NCI-H2227 (cell line): ENCODE measurements around the gene THSD4.
A peak's percentile ranks its signal among the peaks of the same experiment; 100 is the strongest.

Experiments
- DNase-seq: peaks from one replicate; lab custom pipeline; 2025; ENCODE audit not compliant: unreplicated experiment; lab: John Stamatoyannopoulos, UW

THSD4 gene

DNA sequence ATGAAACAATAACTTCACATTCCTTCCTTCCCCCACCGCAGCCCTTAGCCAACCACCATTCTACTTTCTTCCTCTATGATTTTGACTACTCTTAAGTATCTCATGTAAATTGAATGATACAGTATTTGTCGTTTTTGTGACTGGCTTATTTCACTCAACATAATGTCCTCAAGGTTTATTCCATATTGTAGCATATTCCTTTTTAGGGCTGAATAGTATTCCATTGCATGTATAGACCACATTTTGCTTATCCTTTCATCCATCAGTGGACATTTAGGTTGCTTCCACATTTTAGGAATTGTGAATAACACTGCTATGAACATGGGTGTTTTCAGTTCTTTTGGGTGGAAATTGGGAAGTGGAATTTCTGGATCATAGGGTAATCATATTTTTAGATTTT, 106.1 kb downstream of the THSD4 start:
- DNase-seq: no peak

DNA sequence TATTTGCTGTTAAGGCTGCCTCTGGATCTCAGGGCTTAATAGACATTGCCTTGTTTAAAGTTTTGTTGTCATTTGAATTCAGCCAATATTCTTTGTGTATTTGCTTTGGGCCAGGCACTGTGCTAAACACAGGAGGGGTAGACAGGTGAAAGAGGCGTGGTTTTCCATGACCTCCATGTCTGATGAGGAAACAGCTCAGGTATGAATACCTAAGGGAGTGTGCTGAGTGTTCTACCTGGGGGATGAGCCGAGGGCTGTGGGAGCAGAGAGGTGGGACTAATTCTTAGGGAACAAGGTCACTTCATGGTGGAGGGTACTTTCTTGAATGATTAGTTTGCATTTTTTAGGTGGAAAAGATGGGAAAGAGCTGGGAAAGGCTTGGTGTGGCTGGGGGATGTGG, 108.2 kb downstream of the THSD4 start:
- DNase-seq: no peak

DNA sequence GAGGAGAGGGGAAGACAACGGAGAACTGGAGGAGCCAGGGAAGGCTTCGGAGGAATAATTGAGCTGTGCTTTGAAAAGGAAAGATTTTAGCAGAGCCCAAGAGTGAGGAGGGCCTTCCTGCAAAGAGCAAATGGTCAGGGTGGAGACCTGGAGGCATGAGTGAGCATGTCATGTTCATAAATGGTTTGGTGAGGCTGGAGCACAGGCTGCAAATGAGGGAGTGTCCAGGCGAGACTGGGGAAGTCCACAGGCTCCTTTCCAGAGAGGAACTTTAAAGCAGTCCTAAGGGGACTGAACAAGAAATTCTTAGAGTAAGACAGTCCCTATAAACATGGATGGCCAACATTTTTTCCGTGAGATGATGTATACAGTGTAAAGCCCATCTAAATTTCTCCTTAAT, 108.8 kb downstream of the THSD4 start:
- no peak for DNase-seq

DNA sequence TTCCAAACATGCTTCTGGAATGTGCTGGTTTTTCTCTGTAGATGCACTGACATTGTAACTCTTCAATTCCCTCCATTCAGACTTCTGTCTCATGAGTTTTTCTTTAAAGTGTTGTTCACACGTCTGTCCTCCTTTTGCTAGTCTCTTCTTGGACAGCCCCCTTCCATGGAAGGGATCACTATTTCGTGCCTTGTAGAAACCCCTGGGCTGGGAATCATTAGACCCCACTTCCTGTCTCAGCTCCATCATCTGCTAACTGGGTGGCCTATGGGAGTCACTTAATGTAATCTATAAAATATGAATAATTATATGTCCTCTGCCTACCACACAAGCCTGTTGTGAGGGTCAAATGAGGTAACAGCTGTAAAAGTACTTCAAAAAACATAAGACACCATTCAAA, 110.6 kb downstream of the THSD4 start:
- DNase-seq: no peak

DNA sequence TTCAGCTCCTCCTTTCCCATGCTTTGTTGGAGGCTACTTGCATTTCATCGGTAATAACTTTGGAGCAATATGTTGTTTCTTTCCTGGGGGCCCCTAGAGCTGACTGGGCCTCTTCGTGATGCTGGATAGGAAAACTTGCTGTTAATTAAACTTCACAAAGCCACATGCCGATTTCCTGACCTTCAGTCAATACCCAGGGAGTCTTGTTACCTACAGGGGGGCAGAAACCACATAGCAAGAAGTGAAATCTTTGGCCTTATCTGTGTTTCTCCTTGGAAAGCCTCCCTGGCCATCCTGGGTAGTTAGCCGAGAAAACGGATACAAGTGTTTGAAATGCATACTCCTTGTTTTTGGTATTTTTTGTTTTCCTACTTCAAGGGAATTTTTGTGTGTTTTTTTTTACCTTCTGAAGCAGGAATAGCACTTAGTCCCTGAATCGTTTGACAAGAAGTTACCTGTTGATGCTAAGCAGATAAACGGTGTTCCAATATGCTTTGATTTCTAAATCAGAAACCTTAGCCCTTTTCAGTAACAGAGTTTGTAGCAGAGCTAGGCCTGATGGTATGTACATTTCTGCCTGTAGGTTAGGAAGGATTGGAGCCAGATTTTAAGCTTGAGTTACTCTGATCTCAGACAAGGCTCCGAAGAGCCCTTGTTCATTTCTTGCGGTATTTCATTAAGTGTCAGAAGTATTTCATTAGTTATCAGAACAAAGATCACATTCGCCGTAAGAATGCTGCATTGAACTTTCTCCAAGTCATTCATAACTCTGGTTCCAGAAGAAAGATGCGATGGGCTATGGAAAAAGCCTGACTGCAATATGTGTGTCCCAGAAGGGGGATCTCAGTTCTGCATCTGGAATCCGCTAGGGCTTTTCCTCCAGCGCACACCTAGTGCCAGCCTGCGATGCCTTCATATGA, 111.5 kb downstream of the THSD4 start:
- DNase-seq: no peak

DNA sequence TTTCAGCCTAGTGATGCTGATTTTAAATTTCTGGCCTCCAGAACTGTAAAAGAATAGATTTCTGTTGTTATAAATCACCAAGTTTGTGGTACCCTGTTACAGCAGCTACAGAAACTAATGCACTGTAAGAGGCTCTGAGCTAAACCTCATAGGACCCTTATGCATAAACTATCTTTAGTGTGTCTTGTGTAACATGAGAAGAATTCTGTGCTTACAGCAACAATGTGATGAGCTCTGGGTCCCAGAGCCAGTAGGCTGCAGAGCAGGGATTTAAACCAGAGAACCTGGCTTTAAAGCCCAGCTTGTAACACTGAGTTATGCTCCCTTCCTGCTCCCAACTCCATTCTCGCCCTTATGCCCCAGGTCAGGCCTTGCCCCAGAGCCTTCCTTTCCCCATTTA, 113.1 kb downstream of the THSD4 start:
- no peak for DNase-seq

DNA sequence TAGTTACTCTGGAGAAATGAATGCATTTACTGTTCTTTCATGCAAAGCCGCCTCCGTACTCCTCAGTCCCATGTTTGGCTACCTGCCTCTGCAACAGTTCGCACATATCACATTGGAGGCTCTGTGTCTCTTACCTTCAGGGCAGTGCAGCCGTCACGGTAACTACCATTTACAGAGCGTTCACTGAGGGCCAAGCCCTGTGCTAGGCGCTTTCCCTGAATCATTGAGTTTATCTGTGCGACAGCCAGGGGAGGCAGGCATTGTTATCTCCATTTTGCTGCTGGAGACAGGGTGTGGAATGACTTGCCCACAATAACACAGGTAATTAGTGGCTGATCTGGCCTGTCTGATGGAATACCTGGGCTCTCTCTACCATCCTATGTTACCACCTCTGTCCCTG, 115.0 kb downstream of the THSD4 start:
- DNase-seq: no peak

DNA sequence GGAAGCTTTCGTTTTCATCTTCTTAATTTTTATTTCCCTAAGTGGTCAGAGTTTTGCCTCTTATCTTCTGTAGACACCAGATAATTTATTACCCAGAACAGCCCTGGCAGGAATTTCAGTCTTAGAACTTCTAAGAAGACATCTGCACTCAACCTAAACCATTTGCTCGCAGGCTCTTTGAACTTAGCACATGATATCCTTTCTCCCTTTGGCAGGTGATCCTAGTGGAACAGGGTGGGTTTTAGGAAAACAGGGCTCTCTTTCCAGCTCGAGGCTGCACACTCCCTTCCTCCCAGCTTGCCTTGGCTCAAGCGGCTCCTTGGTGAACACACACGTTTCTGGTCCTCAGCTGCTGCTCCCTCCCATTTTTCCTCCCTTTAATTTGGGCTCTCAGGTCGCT, 116.5 kb downstream of the THSD4 start:
- DNase-seq: no peak

DNA sequence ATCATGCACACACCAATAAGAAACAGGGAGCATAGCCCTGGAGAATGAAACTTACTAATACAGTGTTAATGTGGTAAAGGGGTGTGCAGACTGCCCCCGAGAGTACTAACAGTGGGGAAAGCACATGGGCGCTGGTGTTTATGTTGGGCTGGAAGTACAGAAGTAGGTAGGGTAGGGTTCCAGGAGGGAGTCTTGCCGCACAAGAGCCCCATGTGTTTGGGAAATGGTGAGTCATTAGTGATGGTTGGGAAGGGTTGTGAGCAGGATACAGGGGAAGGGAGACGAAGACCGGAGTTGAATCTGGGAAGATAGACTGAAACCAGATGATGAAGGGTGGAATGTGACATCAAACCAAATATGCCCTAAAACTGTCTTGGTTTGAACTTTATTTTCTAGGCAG, 117.1 kb downstream of the THSD4 start:
- no peak for DNase-seq

DNA sequence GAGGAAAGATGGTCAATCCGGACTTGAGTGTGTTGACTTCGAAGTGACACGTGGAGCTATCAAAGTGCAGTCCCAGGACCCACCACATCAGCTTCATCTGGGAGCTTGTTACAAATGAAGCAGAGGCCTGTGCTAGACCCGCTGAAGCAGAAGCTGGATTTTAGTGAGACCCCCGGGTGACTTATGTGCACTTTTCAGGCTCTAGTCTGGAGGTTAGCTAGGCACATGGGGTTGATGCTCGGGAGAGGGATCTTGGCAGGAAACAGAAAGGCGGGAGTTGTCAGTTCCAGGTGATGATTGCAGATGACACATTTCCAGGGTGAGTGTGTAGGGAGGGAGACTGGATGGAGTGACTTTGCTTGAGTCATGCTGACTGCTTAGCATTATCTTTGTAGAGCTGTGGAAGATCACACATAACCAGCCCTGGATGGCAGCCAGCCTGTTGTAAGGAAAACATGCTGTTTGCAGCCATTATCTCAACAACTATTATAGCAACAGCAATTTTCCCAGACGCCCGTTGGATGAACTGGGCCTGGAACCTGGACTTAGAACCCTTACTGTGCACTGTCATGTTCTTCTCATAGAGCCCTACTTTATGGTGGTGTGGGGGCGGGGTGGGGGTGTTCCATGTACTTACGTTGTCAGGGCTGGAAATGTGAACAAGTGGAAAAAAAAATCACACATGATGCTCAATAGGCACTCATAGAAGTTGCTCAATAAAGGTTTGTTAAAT, 122.4 kb downstream of the THSD4 start:
- DNase-seq: peak; percentile 51

DNA sequence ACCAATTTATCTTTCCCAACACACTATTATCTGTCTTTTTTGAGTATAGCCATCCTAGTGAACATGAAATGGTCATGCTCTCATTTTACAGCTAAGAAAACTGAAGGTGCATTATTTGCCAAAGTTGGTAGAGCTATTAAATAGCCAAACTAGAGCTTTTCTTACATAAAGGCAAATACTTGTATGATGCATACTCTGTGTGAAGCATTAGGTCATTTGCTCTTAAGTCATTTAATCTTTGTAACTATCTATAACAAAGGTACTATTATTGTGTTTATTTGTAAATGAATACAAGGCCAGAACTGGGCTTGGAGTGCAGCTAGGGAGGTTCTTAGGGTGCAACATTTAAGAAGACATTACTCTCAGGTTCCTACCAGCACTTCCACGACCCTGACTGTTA, 123.7 kb downstream of the THSD4 start:
- no peak for DNase-seq

DNA sequence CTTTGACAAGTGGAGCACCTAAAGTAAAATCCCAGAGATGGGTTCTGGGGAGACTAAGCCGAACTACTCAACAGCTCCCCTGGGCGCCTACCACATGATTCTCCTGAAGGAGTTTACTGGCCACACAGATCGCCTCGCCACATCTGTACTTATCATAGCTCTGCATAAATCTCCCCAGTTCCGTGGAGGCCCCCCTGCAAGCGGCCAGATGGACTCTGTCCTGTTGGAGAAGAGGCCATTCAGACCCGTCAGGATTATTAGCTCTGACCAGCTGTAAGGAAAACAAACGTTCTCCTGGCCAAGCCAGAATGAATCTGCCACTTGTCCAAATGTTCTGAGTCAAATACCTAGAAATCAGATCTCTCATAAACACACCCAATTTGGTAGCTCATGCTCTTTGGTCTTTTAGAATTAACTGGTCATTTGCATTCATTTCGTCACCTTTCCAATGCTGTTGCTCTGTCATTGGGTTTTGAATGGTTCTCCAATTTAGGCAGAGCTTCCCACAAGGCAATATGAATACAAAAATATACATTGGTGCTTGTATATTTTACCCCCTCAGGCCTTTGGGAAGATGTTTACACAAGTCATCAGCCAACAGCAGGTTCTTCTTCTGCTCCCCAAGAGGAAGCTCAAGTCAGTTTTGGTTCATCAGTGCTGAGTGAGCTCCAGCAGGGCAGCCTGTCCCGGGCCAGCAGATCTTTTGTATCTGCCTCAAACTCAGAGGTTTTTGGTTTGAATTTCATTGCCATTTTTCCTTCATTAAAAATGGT, 124.5 kb downstream of the THSD4 start:
- DNase-seq: no peak

DNA sequence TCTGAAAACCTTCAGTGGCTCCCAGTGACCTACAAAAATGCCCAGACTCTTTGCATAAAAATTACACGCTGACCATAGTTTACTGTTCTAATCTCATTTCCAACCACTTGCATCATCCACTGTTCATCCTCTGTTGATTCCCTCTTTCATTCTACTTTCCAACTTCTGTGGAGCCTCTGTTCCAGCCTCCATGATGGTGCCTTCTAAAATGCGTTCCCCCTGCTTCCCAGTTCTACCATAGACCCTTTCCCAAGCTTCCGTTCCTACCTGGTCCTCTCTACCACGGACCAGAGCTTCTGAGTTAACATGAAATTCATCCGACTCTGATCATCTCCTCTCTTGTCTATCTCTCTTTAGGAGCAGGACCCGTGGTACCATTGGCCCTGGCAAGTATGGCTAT, 127.0 kb downstream of the THSD4 start:
- DNase-seq: no peak

DNA sequence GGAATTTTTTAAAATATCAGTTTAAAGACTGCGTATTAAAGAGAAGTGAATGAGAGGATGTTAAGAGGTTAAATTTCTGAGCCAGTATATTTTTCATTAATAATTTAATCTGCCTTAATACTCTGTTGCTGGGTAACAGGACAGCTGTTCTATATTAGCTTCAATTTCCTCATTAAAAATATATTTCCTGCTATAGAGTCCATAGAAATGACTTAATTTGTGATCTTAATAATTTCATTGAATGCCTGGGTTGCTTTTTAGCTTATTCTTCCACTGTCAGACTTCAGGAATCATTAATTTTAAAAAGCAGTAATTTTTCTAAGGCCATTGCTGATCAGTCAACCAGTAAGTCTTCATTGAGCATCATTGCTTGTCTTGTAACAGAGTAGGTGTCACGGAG, 129.0 kb downstream of the THSD4 start:
- no peak for DNase-seq

DNA sequence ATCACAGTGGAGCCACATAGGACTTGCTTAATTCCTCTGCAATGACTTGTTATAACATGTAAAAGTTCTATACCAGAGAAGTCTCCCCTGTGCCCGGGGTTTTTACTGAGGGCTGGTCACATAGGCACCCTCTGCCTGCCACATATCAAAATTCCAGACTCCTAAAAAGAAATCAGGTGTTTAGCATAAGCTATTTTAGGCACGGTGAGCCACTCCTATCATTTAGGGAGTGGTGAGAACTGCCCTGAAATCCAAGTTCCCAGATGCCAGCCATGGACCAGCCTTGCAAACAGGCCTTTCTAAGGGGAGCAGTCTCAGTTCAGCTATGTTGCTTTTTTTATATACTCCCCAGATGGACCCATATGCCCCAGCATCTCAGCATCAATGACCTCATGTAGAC, 130.3 kb downstream of the THSD4 start:
- no peak for DNase-seq

DNA sequence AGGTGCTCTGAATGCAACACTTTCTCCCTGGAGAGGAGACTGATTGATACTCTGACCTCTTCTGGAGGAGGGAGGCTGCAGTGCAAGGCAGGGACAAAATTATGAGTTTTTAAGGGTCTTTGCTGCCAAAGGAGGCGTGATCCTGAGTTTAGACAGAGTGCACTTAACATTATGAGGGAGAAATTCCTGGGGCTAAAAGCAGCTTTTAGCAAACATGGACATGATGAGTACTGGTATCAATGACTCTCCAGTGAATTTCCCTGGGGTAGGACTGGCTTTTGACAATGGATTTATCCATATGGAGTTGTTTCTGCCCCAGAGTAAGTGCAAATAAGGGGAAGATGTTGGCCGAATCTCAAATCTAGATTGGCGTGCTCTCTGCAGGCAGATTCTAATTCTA, 133.1 kb downstream of the THSD4 start:
- DNase-seq: peak; percentile 35

DNA sequence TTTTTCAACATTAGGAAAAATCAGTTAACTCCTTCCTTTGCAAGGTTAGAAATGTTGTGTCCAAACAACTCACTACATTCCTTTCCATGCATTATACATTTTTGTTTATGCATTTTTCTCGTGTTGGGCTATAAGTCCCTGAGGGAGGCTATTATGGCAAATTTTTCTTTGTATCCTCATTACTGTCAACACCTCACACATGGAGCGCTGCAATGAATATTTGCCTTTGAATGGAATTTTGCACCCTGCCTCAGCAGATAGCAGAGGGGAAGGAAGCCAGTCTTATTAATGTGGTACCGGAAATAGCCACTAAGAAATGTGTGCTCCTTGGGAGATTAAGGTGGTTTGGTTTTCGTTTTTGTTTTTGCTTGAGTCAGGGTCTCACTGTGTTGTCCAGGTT, 134.7 kb downstream of the THSD4 start:
- DNase-seq: no peak

DNA sequence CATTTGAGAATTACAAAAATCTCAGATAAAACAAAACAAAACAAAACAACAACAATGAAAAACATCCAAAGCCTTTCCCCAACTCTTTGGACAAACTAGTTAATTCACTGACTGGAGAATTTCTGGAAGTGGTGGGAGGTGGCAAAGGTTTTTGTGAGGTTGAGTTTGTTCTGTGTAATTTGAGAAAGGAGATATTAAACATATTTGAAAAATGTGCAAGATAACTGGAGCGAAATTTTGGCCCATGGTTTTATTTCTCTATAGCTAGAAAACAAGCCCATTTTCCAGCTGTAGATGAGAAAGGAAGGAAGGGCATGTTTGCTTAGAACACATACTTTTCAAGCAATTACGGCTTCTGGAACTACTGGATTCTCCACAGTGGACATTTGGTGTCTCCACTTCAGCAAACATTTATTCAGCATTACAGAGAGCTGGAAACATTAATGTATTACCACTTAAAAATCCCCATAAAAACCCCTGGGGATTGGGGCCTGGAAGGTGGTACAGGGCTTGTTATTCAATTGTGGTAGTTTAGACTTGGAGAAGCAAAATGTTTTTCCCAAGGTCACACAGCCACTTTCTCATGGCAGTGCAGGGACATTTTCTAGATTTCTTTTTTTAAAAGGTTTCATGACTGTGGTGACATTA, 135.8 kb downstream of the THSD4 start:
- DNase-seq: no peak

DNA sequence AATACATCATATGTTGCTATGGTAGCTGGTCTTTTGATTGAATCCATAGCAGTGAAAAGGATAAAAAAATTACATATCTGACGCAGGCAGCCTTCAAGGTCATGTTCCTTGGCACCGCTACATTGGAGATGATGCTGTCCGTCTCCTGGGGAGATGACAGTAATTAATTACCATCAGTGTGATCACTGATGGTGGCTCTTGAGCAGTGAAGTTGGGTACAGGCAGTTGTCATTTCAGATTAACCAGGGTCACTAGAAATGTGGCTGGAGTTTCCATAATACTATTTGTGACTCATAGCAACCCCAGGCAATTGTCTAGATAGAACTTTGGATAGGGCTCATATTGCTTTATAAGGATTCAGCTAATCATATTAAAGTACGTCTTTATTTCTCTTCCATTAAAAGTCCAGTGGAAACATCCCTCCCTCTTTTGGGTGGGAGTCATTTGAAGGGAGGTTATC, 136.3 kb downstream of the THSD4 start:
- DNase-seq: peak; percentile 3

DNA sequence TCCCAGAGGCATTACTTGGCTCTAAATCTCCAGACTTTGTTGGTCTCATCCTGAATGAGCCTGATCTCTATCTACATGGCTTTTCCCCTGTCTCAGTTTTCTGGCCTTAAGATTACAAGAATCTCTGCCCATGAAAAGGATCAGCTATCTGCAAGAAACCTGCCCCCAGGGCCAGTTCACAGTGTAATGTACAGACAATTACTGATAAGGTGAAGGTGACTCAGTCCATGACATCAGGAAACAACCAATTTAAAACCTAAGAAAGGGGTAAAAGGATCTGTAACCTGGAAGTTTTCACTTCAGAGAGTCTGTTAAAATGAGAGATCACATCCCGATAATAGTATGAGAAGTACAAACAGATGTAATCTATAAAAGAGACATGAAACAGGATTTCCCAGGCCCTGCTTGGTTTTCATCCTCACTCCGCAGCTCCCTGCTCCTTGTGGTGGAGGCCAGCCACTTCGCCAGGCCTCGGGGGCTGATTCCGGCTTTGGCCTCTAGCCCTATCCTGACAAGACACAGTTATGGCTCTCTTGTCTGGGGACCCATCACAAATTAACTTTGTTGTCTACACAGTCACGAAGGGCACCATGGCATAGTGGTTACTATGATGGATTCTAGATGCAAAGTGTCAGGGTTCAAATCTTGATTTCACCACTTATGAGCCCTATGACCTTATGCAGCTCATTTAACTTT, 136.9 kb downstream of the THSD4 start:
- DNase-seq: no peak

DNA sequence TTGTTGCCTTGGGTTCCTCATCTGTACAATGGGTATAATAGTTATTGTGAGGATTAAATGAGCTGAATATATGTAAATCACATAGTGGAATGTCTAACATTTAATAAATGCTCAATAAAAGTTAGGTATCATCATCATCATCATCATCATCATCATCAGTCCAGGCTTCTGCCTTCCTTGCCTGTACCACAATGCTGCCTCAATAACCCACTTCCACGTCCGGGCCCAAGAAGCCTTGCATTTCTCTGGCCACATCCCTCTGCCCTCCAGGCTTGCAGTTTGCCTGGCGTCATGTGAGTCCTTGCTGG, 137.4 kb downstream of the THSD4 start:
- DNase-seq: no peak
